ENCODE data around the gene CSNK1D. TPM values are rescaled to one million over a fixed set of nuclear protein-coding genes. Genes with fewer than 3 reads are reported as not detected.
A peak's percentile ranks its signal among the peaks of the same experiment; 100 is the strongest.

Gene CSNK1D
- total and polyA plus RNA-seq, 9 donors: 46.0 to 160 (median 121) TPM

DNA sequence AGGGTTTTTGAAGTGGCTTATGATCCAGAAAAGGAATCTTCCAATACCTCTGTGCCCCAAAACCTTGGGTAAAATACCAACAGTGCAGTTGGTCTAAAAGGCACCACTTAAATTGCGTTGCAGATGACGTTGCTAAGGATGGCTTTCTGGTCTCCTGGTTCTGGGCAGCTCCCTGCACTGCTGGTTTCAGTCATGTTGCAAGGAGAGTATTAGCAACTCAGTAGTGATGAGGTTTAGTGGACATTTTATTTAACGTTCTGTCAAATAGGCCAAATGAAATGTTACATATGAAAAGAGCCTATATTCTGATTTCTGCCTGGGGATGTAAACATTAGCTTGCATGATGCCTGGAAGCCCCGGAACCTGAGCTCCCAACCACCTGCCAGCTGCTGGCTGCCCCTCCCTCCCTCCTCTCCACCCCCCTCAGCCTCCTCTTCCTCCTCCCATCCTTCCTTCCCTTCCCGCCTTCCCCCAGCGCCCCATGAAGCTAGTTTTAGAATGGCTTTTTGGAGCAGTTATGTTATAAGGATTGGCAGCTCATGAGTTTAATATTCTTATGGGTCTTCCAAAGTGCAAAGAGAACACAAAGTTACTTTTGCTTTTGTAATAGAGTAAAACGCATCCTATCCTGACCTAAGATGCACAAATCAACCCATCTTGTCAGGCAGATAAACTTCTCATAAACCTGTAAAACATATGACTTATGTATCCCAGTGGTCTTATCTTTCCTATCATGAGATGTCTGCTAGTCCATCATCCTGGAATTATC lies 23.2 kb upstream of the CSNK1D start:
- Histone ChIP-seq H3K27me3 (no peaks in the 10 kb centered on the region), H3K4me3 (peak overlapping the region; percentile 37), H3K4me1 (ENCODE audit: insufficient read depth) (peaks cover 15% of the 10 kb centered on the region), H3K27ac (no peak overlapping the region), H3K36me3 (no peaks in the 10 kb centered on the region), H3K9me3 (no peaks in the 10 kb centered on the region)
- no peak for DNase-seq
- 29 to 40% (median 37%) methylated on average over 7 of the region's 7 CpGs for WGBS, 3 donors
- TF ChIP-seq EP300 (IDR thresholded peaks at IDR 0.05) (no peak), POLR2A (IDR thresholded peaks at IDR 0.05) (no peak)
- TF ChIP-seq, protein P1, sequence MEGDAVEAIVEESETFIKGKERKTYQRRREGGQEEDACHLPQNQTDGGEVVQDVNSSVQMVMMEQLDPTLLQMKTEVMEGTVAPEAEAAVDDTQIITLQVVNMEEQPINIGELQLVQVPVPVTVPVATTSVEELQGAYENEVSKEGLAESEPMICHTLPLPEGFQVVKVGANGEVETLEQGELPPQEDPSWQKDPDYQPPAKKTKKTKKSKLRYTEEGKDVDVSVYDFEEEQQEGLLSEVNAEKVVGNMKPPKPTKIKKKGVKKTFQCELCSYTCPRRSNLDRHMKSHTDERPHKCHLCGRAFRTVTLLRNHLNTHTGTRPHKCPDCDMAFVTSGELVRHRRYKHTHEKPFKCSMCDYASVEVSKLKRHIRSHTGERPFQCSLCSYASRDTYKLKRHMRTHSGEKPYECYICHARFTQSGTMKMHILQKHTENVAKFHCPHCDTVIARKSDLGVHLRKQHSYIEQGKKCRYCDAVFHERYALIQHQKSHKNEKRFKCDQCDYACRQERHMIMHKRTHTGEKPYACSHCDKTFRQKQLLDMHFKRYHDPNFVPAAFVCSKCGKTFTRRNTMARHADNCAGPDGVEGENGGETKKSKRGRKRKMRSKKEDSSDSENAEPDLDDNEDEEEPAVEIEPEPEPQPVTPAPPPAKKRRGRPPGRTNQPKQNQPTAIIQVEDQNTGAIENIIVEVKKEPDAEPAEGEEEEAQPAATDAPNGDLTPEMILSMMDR (IDR thresholded peaks at IDR 0.05): no peak
- intact Hi-C loops (cut with DNase I): loop anchor here in 1 of 4 donors (10.0 kb wide), 1 partner anchor 62 kb away; no protein-coding TSS in a partner anchor

DNA sequence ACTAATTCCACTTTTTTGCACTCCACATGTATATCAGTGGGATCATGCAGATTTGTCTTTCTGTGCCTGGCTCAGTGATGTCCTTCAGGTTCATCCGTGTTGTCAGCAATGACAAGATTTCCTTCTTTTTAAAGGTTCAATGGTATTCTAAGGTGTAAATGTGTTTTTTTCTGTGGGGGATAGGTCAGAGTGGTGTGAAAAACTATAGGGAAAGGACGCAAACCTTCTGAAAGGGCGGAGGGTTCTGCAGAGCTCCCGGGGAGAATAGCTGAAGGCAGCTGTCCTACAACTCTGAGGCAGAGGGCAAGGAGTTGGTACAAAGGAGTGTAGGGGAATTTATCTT lies 21.9 kb upstream of the CSNK1D start:
- TF ChIP-seq, protein P1 (IDR thresholded peaks at IDR 0.05): no peak
- TF ChIP-seq EP300 (IDR thresholded peaks at IDR 0.05) (no peak), POLR2A (IDR thresholded peaks at IDR 0.05) (no peak)
- no peak overlapping the region for H3K27ac ChIP-seq
- no peak overlapping the region for H3K4me3 ChIP-seq
- H3K27me3 ChIP-seq: no peaks in the 10 kb centered on the region
- H3K36me3 ChIP-seq: no peaks in the 10 kb centered on the region
- 38 to 56% (median 44%) methylated on average over 4 of the region's 4 CpGs for WGBS, 3 donors
- H3K4me1 ChIP-seq (ENCODE audit: insufficient read depth): peaks cover 15% of the 10 kb centered on the region
- DNase-seq: no peak
- intact Hi-C loops (cut with DNase I): loop anchor here in 1 of 4 donors (10.0 kb wide), 1 partner anchor 61 kb away; no protein-coding TSS in a partner anchor
- no peaks in the 10 kb centered on the region for H3K9me3 ChIP-seq

DNA sequence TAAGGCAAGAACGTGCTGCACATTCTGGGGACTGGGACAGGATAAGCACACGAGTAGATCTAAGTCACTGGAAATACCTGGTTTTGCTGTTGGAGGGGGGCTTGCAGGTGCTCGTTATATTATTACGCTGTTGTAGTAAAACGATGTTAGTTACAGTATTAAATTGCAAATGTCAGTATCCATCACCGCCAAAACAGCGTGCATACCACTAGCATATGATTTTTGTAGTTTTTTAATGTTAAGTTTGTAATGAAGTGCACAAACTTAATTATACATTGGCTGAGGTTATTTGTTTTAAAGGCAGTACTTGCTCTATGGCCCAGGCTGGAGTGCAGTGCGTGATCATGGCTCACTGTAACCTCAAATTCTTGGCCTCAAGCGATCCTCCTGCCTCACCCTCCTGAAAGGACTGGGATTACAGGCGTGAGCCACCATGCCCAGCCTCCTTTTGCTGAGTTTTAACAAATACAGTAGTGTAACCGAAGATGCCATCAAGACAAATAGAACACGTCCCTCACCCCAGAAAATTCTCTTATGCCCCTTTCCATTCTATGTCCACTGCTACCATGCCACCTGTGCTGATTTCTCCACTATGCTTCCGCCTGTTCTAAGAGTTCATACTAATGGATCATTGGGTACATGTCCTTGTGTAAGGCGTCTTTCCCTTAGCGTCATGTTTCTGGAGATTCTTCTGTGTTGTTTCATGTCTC lies 20.7 kb upstream of the CSNK1D start:
- Histone ChIP-seq H3K4me1 (ENCODE audit: insufficient read depth) (peaks cover 15% of the 10 kb centered on the region), H3K27me3 (no peaks in the 10 kb centered on the region), H3K4me3 (peak overlapping the region; percentile 36), H3K9me3 (no peaks in the 10 kb centered on the region), H3K27ac (peak overlapping the region in 1 of 2 donors; percentile 54), H3K36me3 (no peaks in the 10 kb centered on the region)
- intact Hi-C loops (cut with DNase I): loop anchor here in 1 of 4 donors (10.0 kb wide), 1 partner anchor 59 kb away; no protein-coding TSS in a partner anchor
- no peak for TF ChIP-seq EP300 (IDR thresholded peaks at IDR 0.05)
- TF ChIP-seq, protein P1 (IDR thresholded peaks at IDR 0.05): no peak
- WGBS, 3 donors: 69 to 80% (median 70%) methylated on average over 15 of the region's 15 CpGs
- DNase-seq: no peak

DNA sequence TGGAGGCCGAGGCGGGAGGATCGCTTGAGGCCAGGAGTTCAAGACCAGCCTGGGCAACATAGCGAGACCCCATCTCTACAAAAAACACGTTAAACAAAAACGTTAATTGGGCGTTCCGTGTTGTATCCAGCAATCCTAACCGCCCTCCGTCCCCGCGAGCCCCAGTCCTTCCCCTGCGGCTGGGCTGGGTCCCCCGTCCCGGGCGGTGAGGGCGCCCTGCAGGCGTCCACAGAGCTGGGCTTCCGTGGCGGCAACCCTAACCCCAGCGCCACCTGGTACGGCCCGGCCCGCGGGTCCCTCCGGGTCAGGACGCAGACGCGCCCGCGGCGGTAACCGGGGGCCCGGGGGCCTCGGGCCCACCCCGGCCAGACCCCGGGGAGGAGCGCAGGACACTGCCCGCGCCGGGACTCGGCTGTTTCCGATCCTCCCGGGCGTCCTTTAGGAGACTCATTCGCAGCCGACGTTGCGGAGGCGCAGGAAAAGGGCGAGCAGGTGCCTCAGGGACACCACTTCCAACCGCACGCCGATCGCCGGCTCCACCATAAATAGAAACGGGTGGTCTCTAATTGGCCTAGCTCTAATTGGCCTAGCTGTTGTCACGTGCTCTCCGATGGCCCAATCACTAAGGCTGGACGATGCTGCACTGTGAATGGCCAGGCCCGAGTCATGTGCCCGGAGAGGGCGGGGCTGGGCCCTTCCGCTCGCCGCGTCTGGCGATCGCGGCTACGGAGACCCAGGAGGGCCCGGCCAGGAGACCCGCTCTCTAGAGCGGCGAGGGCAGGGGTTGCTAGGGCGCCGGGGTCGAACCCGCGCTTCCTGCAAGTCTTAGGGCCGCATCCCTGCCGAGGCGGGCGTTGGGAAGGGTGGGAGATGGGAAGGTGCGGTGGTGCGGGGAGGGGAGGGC lies 19.0 kb upstream of the CSNK1D start:
- TF ChIP-seq EP300 (IDR thresholded peaks at IDR 0.05) (peak; percentile 18), POLR2A (IDR thresholded peaks at IDR 0.05) (peak; percentile 96)
- TF ChIP-seq, protein P1 (IDR thresholded peaks at IDR 0.05): no peak
- no peaks in the 10 kb centered on the region for H3K27me3 ChIP-seq
- no peaks in the 10 kb centered on the region for H3K36me3 ChIP-seq
- intact Hi-C loops (cut with DNase I): loop anchor here in 1 of 4 donors (10.0 kb wide), 1 partner anchor 58 kb away; no protein-coding TSS in a partner anchor
- H3K9me3 ChIP-seq: no peaks in the 10 kb centered on the region
- peak; percentile 95 to 96 (median 95) for DNase-seq
- H3K27ac ChIP-seq: peak overlapping the region; percentile 97 to 99
- peak overlapping the region; percentile 62 for H3K4me3 ChIP-seq
- H3K4me1 ChIP-seq (ENCODE audit: insufficient read depth): peaks cover 17% of the 10 kb centered on the region
- 3 to 4% (median 4%) methylated on average over 67 to 86 of the region's 86 CpGs for WGBS, 3 donors

All from ovary (tissue), 9 donors.